Nephron (organoid): ENCODE data around the gene WASHC3.
A peak's percentile ranks its signal among the peaks of the same experiment; 100 is the strongest.

ENCODE experiments used
- H3K27ac Mint-ChIP-seq, 3 experiments: 2 replicates each; pipeline ENCODE4 v1.8.0; 2020; ENCODE audit warnings: mixed read lengths in 3 of 3, mild to moderate bottlenecking in 2 of 3, moderate library complexity in 1 of 3
- H3K27me3 Mint-ChIP-seq: 2 replicates; pipeline ENCODE4 v1.8.0; 2021; ENCODE audit warnings: low read depth, mild to moderate bottlenecking, moderate library complexity, mixed read lengths
- H3K36me3 Mint-ChIP-seq: 2 replicates; pipeline ENCODE4 v1.8.0; 2020; ENCODE audit warnings: low read depth, mixed read lengths
- H3K4me1 Mint-ChIP-seq: 2 replicates; pipeline ENCODE4 v1.8.0; 2020; ENCODE audit warnings: mixed read lengths
- H3K4me3 Mint-ChIP-seq, 3 experiments: 2 replicates each; pipeline ENCODE4 v1.8.0; 2020; ENCODE audit warnings: mild to moderate bottlenecking in 3 of 3, mixed read lengths in 3 of 3, moderate library complexity in 2 of 3
- H3K9me3 Mint-ChIP-seq: 2 replicates; pipeline ENCODE4 v1.8.0; 2020; ENCODE audit warnings: mixed read lengths
- TF ChIP-seq, protein P1 (sequence below), 3 experiments: fragments of 200-600 bp; sonication (generic); IDR thresholded peaks; one replicate each; pipeline ENCODE4 v1.5.0; 2021; ENCODE audit warnings: antibody characterized with exemption in 3 of 3; ENCODE audit not compliant: unreplicated experiment in 3 of 3

The WASHC3 gene

GRCh38 chr12:101982307-101982706 lies 79.5 kb downstream of the WASHC3 start:
- no peaks in the 10 kb centered on the region for H3K27me3 Mint-ChIP-seq
- TF ChIP-seq, protein P1, sequence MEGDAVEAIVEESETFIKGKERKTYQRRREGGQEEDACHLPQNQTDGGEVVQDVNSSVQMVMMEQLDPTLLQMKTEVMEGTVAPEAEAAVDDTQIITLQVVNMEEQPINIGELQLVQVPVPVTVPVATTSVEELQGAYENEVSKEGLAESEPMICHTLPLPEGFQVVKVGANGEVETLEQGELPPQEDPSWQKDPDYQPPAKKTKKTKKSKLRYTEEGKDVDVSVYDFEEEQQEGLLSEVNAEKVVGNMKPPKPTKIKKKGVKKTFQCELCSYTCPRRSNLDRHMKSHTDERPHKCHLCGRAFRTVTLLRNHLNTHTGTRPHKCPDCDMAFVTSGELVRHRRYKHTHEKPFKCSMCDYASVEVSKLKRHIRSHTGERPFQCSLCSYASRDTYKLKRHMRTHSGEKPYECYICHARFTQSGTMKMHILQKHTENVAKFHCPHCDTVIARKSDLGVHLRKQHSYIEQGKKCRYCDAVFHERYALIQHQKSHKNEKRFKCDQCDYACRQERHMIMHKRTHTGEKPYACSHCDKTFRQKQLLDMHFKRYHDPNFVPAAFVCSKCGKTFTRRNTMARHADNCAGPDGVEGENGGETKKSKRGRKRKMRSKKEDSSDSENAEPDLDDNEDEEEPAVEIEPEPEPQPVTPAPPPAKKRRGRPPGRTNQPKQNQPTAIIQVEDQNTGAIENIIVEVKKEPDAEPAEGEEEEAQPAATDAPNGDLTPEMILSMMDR (IDR thresholded peaks at IDR 0.05; ENCODE audit: unreplicated experiment in 3 of 3), result no peak
- H3K4me1 Mint-ChIP-seq, result peaks cover 19% of the 10 kb centered on the region
- no peaks in the 10 kb centered on the region for H3K9me3 Mint-ChIP-seq
- H3K36me3 Mint-ChIP-seq, result no peaks in the 10 kb centered on the region
- H3K4me3 Mint-ChIP-seq, result no peak overlapping the region
- H3K27ac Mint-ChIP-seq, result peak overlapping the region in 1 of 3 experiments; percentile 60

GRCh38 chr12:101981868-101982267 lies 79.9 kb downstream of the WASHC3 start:
- Mint-ChIP-seq H3K4me1 (peaks cover 19% of the 10 kb centered on the region), H3K4me3 (no peak overlapping the region), H3K27ac (no peak overlapping the region), H3K9me3 (no peaks in the 10 kb centered on the region), H3K27me3 (no peaks in the 10 kb centered on the region), H3K36me3 (no peaks in the 10 kb centered on the region)
- TF ChIP-seq, protein P1 (IDR thresholded peaks at IDR 0.05; ENCODE audit: unreplicated experiment in 3 of 3), result no peak

DNA sequence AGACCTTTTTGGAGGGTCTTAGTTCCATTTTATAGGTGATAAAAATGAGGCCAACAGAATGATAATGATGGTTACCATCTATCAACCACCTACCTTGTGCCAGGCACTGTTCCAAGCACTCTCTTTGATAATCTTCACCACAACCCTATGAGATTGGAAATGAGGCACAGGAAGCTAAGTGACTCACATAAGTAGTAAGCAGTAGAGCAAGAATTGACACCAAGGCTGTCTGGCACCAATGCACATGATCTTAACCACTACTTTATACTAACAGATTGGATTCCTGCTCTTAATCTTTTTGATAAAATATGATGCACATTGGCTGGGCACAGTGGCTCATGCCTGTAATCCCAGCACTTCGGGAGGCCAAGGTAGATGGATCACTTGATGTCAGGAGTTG lies 93.0 kb downstream of the WASHC3 start:
- H3K27me3 Mint-ChIP-seq, result no peaks in the 10 kb centered on the region
- TF ChIP-seq, protein P1 (IDR thresholded peaks at IDR 0.05; ENCODE audit: unreplicated experiment in 3 of 3), result no peak
- H3K4me3 Mint-ChIP-seq, result no peak overlapping the region
- H3K36me3 Mint-ChIP-seq, result no peaks in the 10 kb centered on the region
- peaks cover 5% of the 10 kb centered on the region for H3K9me3 Mint-ChIP-seq
- no peaks in the 10 kb centered on the region for H3K4me1 Mint-ChIP-seq
- no peak overlapping the region for H3K27ac Mint-ChIP-seq

GRCh38 chr12:101967506-101967905 lies 94.3 kb downstream of the WASHC3 start:
- no peaks in the 10 kb centered on the region for H3K27me3 Mint-ChIP-seq
- H3K4me3 Mint-ChIP-seq, result no peak overlapping the region
- H3K9me3 Mint-ChIP-seq, result peaks cover 2% of the 10 kb centered on the region
- H3K27ac Mint-ChIP-seq, result no peak overlapping the region
- TF ChIP-seq, protein P1 (IDR thresholded peaks at IDR 0.05; ENCODE audit: unreplicated experiment in 3 of 3), result no peak
- no peaks in the 10 kb centered on the region for H3K4me1 Mint-ChIP-seq
- H3K36me3 Mint-ChIP-seq, result no peaks in the 10 kb centered on the region

- Mint-ChIP-seq H3K9me3 (no peaks in the 10 kb centered on the region), H3K36me3 (no peaks in the 10 kb centered on the region)
- TF ChIP-seq, protein P1 (IDR thresholded peaks at IDR 0.05; ENCODE audit: unreplicated experiment in 3 of 3), result no peak
Measured at GRCh38 chr12:101966496-101966895, 95.3 kb downstream of the WASHC3 start.

DNA sequence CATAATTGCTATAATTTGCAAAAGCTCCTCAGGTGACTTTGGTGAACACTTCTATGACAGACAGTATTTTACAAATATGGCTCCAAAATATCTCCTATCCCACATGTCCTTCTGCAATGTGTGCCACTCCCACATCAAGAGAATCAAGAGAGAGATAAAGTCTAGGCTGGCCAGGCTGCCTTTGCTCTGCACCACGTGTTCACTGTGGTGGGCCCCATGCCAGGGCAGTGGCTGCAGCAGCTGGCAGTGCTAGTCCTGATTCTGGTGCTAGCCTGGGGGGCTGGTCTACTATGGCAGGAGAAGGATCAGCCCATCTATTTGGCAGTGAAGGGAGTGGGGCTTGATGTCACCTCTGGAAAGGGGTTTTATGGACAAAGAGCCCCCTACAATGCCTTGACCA lies 98.1 kb downstream of the WASHC3 start:
- Mint-ChIP-seq H3K4me3 (no peak overlapping the region), H3K27ac (no peak overlapping the region)

More at GRCh38 chr12:101966496-101966895, 95.3 kb downstream of the WASHC3 start:
- Mint-ChIP-seq H3K4me3 (no peak overlapping the region), H3K27ac (no peak overlapping the region), H3K27me3 (no peaks in the 10 kb centered on the region), H3K4me1 (no peaks in the 10 kb centered on the region)

More for the DNA sequence above, 98.1 kb downstream of the WASHC3 start:
- TF ChIP-seq, protein P1 (IDR thresholded peaks at IDR 0.05; ENCODE audit: unreplicated experiment in 3 of 3), result no peak
- no peaks in the 10 kb centered on the region for H3K4me1 Mint-ChIP-seq
- H3K36me3 Mint-ChIP-seq, result no peaks in the 10 kb centered on the region
- peaks cover 7% of the 10 kb centered on the region for H3K9me3 Mint-ChIP-seq
- no peaks in the 10 kb centered on the region for H3K27me3 Mint-ChIP-seq
